Mucosa of rectum (tissue), 2 donors: ENCODE data around the gene RELL1.

Experiments
- H3K27ac ChIP-seq, 2 donors: one replicate each; pipeline ENCODE4 v1.7.0; 2013; ENCODE audit warnings: inconsistent platforms in 2 of 2, low read depth in 2 of 2, low read length in 2 of 2
- H3K27me3 ChIP-seq, 2 donors: one replicate each; pipeline ENCODE4 v1.7.0; 2013; ENCODE audit warnings: low read length in 2 of 2; ENCODE audit not compliant: control insufficient read depth in 2 of 2, insufficient read depth in 2 of 2
- H3K36me3 ChIP-seq, 2 donors: one replicate each; pipeline ENCODE4 v1.7.0; 2013; ENCODE audit warnings: low read length in 2 of 2; ENCODE audit not compliant: control insufficient read depth in 2 of 2, insufficient read depth in 2 of 2
- H3K4me1 ChIP-seq, 2 donors: one replicate each; pipeline ENCODE4 v1.7.0; 2013; ENCODE audit warnings: low read length in 2 of 2, mild to moderate bottlenecking in 1 of 2; ENCODE audit not compliant: control insufficient read depth in 2 of 2, insufficient read depth in 2 of 2
- H3K4me3 ChIP-seq, 2 donors: one replicate each; pipeline ENCODE4 v1.7.0; 2013; ENCODE audit warnings: low read length in 2 of 2
- H3K9ac ChIP-seq, 2 donors: one replicate each; pipeline ENCODE4 v1.7.0; 2013; ENCODE audit warnings: low read length in 2 of 2, low read depth in 1 of 2, mild to moderate bottlenecking in 1 of 2
- H3K9me3 ChIP-seq, 2 donors: one replicate each; pipeline ENCODE4 v1.7.0; 2013; ENCODE audit warnings: low read length in 2 of 2; ENCODE audit not compliant: control insufficient read depth in 2 of 2
- donor health status: healthy.
- donor health status: Normal muscosa, but diverticular disease.

The RELL1 gene

DNA sequence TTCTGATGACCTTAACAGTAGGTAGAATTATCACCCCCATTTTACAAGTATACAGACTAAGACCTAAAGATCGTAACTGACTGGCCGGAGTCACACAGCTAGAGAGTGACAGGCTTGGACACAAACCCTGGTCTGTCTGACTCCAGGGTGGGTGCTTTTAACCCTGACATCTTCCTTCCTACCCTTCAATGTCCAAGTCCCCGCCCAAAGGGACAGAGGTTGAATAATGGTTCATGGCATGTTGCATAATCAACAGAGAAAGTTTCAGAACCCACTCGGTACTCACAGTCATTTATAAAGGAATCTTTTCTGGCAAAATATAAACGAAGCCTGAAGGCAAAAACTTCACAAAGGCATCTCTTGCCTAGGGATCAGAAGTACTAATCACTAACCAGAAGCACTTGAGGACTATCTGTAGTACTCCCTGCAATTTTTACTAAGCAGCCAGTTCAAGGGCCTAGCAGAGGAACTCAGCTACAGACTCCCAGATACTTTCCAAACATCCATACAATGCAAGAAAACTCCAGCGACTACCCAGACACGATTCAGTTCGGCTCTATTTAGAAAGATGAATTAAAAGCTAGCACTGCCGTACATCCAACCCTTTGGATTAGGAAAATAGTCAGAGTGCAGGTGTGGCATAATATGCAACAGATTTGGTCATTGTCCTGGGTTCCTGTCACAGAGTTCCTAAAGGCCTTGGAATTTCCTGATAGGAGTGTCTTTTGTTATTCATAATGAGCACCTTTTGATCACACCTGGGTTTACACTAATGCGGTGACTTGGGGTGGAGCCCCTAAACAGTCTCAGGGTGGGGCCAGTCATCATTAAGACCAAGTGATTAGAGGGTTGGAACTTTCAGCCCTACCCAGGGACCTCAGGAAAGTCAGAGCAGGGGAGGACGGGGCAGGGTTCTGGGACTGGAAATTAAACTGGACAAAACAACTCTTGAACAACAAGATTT lies 44.0 kb downstream of the RELL1 start:
- Histone ChIP-seq H3K9ac (no peak overlapping the region), H3K36me3 (peaks cover 19 to 23% of the 10 kb centered on the region in 2 donors)

DNA sequence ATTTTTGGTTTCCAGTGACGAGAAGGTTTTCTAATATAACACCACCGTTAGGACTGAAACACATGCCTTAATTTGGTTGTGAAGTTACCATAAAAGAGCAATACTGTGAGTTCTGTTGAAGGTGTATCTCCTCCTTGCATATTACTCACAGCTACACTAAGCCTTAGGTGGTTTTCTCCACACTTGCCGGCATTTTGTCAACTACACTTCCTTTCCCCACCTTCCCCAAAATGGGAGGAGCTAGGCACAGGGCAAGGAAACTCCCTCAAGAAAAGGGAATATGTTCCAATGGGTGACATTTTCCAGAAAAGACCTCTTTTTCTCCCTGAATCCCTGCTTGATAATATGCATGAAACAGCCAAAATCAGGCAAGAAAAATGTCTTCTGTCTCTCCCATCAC lies 44.8 kb downstream of the RELL1 start:
- H3K9ac ChIP-seq = no peak overlapping the region
- peaks cover 18 to 19% of the 10 kb centered on the region in 2 donors for H3K36me3 ChIP-seq
- no peak overlapping the region for H3K4me3 ChIP-seq
- H3K27ac ChIP-seq = no peak overlapping the region
- H3K9me3 ChIP-seq = no peaks in the 10 kb centered on the region
- H3K27me3 ChIP-seq = no peaks in the 10 kb centered on the region
- no peaks in the 10 kb centered on the region for H3K4me1 ChIP-seq

More for the DNA sequence above, 44.0 kb downstream of the RELL1 start:
- Histone ChIP-seq H3K27ac (no peak overlapping the region), H3K4me1 (no peaks in the 10 kb centered on the region), H3K4me3 (no peak overlapping the region), H3K9me3 (no peaks in the 10 kb centered on the region), H3K27me3 (no peaks in the 10 kb centered on the region)

DNA sequence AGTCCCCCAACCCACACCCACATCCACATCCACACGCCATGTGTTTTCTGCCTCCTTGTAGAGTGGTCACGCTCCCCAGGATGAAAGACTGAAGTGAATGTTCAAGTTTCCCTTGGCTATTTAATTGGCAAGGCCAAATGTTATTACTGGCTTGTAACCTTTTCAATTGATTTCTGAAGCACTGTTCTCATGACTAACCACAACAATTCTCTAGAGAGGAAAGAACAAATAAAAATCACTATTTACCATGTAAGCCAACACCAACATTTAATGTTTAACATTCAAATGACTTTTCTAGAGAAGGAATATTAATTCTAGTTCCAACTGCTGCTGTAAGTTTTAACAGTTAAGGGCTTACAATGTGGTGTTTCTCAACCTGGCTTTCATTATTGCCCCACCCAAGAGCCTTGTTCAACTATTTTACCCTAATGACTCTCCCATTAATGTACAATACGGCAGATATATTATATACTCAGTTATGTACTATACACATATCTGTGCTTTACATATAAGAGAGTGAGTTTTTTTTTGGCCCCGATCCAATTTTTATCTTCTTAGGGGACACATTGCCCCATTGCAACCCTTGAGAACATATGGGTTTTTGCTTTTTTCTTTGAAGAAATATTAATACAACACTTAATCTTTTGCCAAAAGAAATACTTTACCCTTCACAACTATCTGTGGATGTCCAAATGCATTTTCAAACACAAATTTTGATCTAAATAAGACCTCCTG lies 46.5 kb downstream of the RELL1 start:
- no peaks in the 10 kb centered on the region for H3K27me3 ChIP-seq
- H3K9ac ChIP-seq = no peak overlapping the region
- H3K27ac ChIP-seq = no peak overlapping the region
- H3K36me3 ChIP-seq = peaks cover 15 to 16% of the 10 kb centered on the region in 2 donors
- no peak overlapping the region for H3K4me3 ChIP-seq
- H3K9me3 ChIP-seq = no peaks in the 10 kb centered on the region
- H3K4me1 ChIP-seq = no peaks in the 10 kb centered on the region

DNA sequence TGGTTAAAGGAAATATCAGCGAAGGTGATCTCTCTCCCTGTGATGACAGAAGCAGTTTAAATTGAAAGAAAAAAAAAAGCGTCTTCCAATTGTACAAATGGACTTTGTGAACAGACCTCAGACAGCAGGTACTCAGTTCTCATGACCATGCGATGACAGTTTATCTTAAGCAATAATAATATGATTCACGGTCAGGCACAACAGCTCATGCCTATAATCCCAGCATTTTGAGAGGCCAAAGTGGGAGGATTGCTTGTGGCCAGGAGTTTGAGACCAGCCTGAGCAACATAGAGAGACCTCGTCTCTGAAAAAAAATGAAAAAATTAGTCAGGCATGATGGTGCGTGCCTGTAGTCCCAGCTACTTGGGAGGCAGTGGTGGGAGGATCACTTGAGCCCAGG lies 51.0 kb downstream of the RELL1 start:
- no peak overlapping the region for H3K9ac ChIP-seq
- no peaks in the 10 kb centered on the region for H3K9me3 ChIP-seq
- H3K4me1 ChIP-seq = no peaks in the 10 kb centered on the region
- no peaks in the 10 kb centered on the region for H3K27me3 ChIP-seq
- peaks cover 32 to 40% of the 10 kb centered on the region in 2 donors for H3K36me3 ChIP-seq
- no peak overlapping the region for H3K4me3 ChIP-seq
- no peak overlapping the region for H3K27ac ChIP-seq

DNA sequence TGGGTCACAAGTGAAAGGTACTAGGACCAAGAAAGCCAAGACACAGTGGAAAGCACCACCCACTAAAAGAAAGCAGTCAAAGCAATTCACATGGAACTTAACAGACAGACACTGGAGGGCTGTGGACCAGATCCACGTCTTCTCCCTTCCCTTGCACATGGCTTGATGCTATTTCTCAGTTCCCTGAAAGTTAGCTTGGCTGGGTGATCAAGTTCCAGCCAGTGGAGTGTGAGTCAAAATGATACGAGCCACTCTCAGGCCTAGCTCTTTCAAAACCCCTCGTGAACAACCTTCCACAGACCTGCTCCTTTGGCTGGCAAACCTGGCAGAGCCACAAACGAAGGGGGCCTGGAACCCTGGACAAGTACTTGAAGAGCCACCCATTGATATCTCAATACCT lies 52.0 kb downstream of the RELL1 start:
- peaks cover 32 to 49% of the 10 kb centered on the region in 2 donors for H3K36me3 ChIP-seq
- no peaks in the 10 kb centered on the region for H3K27me3 ChIP-seq
- H3K9ac ChIP-seq = no peak overlapping the region
- H3K27ac ChIP-seq = no peak overlapping the region
- H3K4me1 ChIP-seq = no peaks in the 10 kb centered on the region
- no peaks in the 10 kb centered on the region for H3K9me3 ChIP-seq
- no peak overlapping the region for H3K4me3 ChIP-seq

DNA sequence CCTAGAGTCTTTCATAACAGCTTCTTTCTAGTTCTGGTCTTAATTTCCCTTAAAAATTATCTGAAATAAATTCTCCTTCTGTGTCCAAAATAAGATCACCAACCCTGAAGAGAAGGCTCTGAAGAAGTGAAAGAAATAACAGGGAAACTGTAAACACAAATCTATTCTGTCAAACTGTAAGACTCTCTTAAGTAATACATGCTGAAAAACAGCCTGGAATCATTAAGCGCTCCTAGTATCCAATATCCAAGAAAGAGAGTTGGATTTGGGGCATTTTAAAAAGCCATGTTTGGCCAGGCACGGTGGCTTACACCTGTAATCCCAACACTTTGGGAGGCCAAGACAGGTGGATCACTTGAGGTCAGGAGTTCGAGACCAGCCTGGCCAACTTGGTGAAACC lies 53.3 kb downstream of the RELL1 start:
- Histone ChIP-seq H3K27ac (no peak overlapping the region), H3K27me3 (no peaks in the 10 kb centered on the region), H3K9ac (no peak overlapping the region), H3K36me3 (peaks cover 29 to 60% of the 10 kb centered on the region in 2 donors), H3K4me1 (no peaks in the 10 kb centered on the region), H3K4me3 (no peak overlapping the region), H3K9me3 (no peaks in the 10 kb centered on the region)

DNA sequence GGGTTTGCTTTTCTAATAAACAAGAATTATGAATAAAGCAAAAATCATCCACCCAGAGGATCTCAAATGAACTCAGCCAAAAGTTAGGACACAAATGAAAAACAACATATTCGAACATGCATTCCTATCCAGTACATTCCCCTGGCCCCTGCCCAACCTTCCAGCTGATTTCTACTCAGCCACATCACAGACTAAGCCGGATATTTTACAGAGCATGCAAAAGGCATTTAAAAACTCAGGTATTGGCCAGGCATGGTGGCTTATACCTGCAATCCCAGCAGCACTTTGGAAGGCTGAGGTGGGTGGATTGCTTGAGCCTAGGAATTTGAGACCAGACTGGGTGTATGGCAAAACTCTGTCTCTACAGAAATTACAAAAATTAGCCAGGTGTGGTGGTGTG lies 54.6 kb downstream of the RELL1 start:
- H3K4me1 ChIP-seq = no peaks in the 10 kb centered on the region
- H3K27ac ChIP-seq = no peak overlapping the region
- H3K27me3 ChIP-seq = no peaks in the 10 kb centered on the region
- no peaks in the 10 kb centered on the region for H3K9me3 ChIP-seq
- no peak overlapping the region for H3K4me3 ChIP-seq
- peaks cover 20 to 50% of the 10 kb centered on the region in 2 donors for H3K36me3 ChIP-seq
- no peak overlapping the region for H3K9ac ChIP-seq

DNA sequence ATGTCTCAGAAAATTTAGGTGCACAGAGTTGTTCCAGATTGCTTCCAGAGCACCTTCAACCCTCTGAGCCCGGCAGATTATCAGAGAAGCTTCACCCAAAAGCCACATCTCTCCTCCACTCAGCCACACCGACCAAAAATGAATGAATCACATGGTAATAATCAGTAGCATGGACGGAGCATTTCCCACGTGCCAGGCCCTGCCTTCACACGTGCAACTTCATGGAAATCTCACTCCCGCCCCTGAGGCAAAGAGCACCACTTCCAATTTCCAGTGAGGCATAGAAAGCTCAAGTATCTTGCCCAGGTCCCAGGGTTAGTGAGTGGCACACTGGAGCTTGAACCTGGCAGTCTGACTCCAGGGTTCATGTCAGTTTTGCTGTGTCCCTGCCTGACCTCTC lies 56.5 kb downstream of the RELL1 start:
- Histone ChIP-seq H3K9me3 (no peaks in the 10 kb centered on the region), H3K27ac (no peak overlapping the region)

DNA sequence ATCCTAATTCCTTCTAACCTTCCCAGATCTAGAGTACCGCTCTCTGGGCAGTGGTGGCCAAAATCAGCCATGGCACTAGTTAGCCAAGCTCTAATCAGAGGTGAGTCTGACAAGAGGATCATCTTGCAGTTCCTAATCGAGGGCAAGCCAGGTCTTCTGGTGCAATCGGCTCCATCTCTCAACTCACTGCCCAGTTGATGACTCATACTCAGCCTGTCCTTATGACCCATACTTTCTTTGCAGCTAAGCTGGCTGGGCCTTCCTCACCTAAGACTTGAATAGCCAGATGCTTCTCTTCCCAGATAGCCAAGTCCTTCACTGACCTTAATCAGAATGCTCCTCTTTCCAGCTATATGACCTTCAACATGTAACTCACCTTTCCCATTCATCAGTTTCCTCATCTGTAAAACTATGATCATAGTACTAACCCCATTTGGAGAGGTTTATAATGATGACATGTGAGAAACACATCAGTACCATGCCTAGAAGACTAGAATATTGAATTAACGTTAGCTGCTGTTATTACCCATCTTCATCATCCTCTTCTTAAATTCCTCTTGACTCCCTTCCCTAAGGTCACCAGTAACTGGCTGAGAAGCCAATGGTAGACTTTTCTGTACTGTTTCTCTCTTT lies 57.1 kb downstream of the RELL1 start:
- H3K27ac ChIP-seq = no peak overlapping the region
- H3K36me3 ChIP-seq = peaks cover 13 to 43% of the 10 kb centered on the region in 2 donors

More for the DNA sequence above, 56.5 kb downstream of the RELL1 start:
- H3K27me3 ChIP-seq = no peaks in the 10 kb centered on the region
- no peaks in the 10 kb centered on the region for H3K4me1 ChIP-seq
- no peak overlapping the region for H3K4me3 ChIP-seq
- no peak overlapping the region for H3K9ac ChIP-seq
- H3K36me3 ChIP-seq = peaks cover 18 to 46% of the 10 kb centered on the region in 2 donors

DNA sequence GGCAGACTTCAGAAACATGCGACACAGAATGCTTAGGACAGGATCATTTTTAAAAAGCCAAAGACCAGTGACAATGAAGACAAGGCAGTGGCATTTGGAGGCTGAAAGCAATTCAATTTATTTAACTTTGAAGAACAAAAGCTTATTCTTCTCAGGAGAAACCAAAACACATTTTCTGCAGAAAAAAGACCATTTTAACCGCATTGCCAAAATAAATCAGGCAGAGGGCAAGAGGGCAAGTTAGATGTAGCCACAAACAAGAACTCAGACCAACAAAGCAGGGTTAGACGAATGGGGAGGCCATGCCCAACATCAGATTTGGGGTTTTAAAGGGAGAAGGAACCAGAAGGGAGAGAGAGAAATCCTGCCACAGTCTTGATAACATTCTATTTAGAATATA lies 58.9 kb downstream of the RELL1 start:
- H3K4me3 ChIP-seq = no peak overlapping the region
- peaks cover 6 to 37% of the 10 kb centered on the region in 2 donors for H3K36me3 ChIP-seq
- no peak overlapping the region for H3K9ac ChIP-seq
- H3K27me3 ChIP-seq = no peaks in the 10 kb centered on the region
- H3K27ac ChIP-seq = no peak overlapping the region
- no peaks in the 10 kb centered on the region for H3K4me1 ChIP-seq
- no peaks in the 10 kb centered on the region for H3K9me3 ChIP-seq

More for the DNA sequence above, 57.1 kb downstream of the RELL1 start:
- Histone ChIP-seq H3K4me1 (no peaks in the 10 kb centered on the region), H3K9ac (no peak overlapping the region), H3K9me3 (no peaks in the 10 kb centered on the region), H3K4me3 (no peak overlapping the region), H3K27me3 (no peaks in the 10 kb centered on the region)
